Effector CD4-positive, alpha-beta T cell (primary cell): ENCODE data around the gene PTPRM.
"Not testable (repeated sequence)": the region's sequence is repeated elsewhere in the genome, so short reads cannot be mapped to it uniquely, and the experiment has no call there.

ENCODE experiments used
- DNase-seq: peaks from one replicate; pipeline ENCODE4 v3.0.0-alpha.2; 2020

PTPRM gene

GRCh38 chr18:7729868-7730267 is 162.8 kb downstream of the PTPRM start:
- DNase-seq: no peak

GRCh38 chr18:7730682-7731081 is 163.6 kb downstream of the PTPRM start:
- DNase-seq: no peak

- no peak for DNase-seq
These were observed 166.5 kb downstream of the PTPRM start for GRCh38 chr18:7733642-7734041.

- no peak for DNase-seq
These were observed 168.1 kb downstream of the PTPRM start for GRCh38 chr18:7735196-7735595.

GRCh38 chr18:7735626-7736175 is 168.6 kb downstream of the PTPRM start:
- DNase-seq: no peak

- DNase-seq: not testable (repeated sequence)
These were observed 169.4 kb downstream of the PTPRM start for GRCh38 chr18:7736526-7736925.

GRCh38 chr18:7737550-7737949 is 170.4 kb downstream of the PTPRM start:
- no peak for DNase-seq

- DNase-seq: no peak
These were observed 173.7 kb downstream of the PTPRM start for GRCh38 chr18:7740821-7741220.

- no peak for DNase-seq
These were observed 174.5 kb downstream of the PTPRM start for GRCh38 chr18:7741640-7742039.

GRCh38 chr18:7742224-7742623 is 175.1 kb downstream of the PTPRM start:
- no peak for DNase-seq

GRCh38 chr18:7743256-7743655 is 176.1 kb downstream of the PTPRM start:
- DNase-seq: no peak

- DNase-seq: no peak
These were observed 179.0 kb downstream of the PTPRM start for GRCh38 chr18:7746106-7746505.

GRCh38 chr18:7748251-7749007 is 181.3 kb downstream of the PTPRM start:
- no peak for DNase-seq

GRCh38 chr18:7749008-7749405 is 181.9 kb downstream of the PTPRM start:
- no peak for DNase-seq

- no peak for DNase-seq
These were observed 182.4 kb downstream of the PTPRM start for GRCh38 chr18:7749510-7749981.

- no peak for DNase-seq
These were observed 183.1 kb downstream of the PTPRM start for GRCh38 chr18:7750095-7750663.

GRCh38 chr18:7750966-7751365 is 183.8 kb downstream of the PTPRM start:
- no peak for DNase-seq

GRCh38 chr18:7754258-7754657 is 187.1 kb downstream of the PTPRM start:
- DNase-seq: no peak

- no peak for DNase-seq
These were observed 187.6 kb downstream of the PTPRM start for GRCh38 chr18:7754725-7755181.

GRCh38 chr18:7755753-7756475 is 188.8 kb downstream of the PTPRM start:
- DNase-seq: no peak

- no peak for DNase-seq
These were observed 190.1 kb downstream of the PTPRM start for GRCh38 chr18:7757175-7757574.

- DNase-seq: no peak
These were observed 191.6 kb downstream of the PTPRM start for GRCh38 chr18:7758764-7759163.
